Activated naive CD4-positive, alpha-beta T cell treated with anti-CD3 and anti-CD28 coated beads, Interleukin-2, amount 50 U/mL, for 72 hours (primary cell): ENCODE results near the gene FARSB. TPM values are rescaled to one million over a fixed set of nuclear protein-coding genes. Genes with fewer than 3 reads are reported as not detected.

Source experiments
- ATAC-seq, 2 donors: fragments of 150-1000 bp; cut with Tn5 transposase; 2 replicates each; pipeline ENCODE4 v1.10.0; 2021; ENCODE audit warnings: mild to moderate bottlenecking in 2 of 2, moderate library complexity in 2 of 2
- DNase-seq, 2 donors: peaks; one replicate each; pipeline ENCODE4 v3.0.0; 2021 to 2022; ENCODE audit warnings: low spot score in 2 of 2
- H3K27ac Mint-ChIP-seq, 2 donors: one replicate each; pipeline ENCODE4 v1.8.0; 2022; ENCODE audit warnings: mild to moderate bottlenecking in 2 of 2, mixed read lengths in 2 of 2
- H3K36me3 Mint-ChIP-seq, 2 donors: one replicate each; pipeline ENCODE4 v1.8.0; 2022; ENCODE audit warnings: mixed read lengths in 2 of 2
- H3K9me3 Mint-ChIP-seq, 2 donors: one replicate each; pipeline ENCODE4 v1.8.0; 2022; ENCODE audit warnings: mixed read lengths in 2 of 2
- total RNA-seq, 2 donors: library from RNA; stranded (reverse); gene quantifications; one replicate each; pipeline ENCODE4 v1.2.3, GENCODE V29; 2022

FARSB gene
- total RNA-seq, 2 donors from 2014 or later: 30.8 to 39.5 TPM

DNA sequence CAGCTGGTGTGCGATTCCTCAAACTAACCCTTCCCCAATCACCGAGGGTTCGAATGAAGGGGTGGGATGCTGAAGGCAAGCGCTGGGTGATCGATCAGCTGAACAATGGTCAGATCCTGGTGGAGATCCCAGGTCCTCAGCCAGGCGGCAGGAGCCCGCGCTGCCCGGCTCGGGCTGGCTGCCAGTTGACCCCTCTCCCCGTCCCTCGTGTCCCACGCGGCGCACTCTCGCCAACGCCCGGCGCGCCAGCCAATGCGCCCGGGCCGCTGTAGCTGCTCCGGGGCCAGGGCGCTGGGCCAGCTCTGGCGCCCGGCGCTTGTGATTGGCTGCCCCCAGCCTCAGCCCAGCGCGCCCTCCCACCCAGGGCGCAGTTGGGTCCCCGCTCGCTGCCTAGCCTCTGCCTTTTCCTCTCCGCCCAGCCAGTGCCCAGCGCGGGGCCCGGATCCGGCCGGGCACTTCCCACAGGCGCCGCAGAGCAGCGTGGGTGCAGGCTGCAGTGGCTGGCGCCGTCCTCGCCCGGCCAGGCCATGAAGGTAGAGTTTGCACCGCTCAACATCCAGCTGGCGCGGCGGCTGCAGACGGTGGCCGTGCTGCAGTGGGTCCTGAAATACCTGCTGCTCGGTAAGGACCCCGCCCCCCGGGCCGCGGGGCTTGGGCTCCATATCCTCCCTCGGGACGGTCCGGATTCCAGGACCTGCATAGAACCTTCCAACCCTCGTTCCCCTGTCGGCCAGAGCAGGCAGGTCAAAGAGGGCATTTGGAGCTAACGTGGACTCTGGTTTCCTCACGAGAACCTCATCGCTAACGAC is 15.6 kb upstream of the FARSB start, which contains the start of gene MOGAT1:
TSS of gene MOGAT1 (plus strand) at position 400 of the 809 bp plus-strand sequence. CDS start at position 528, 128 bp downstream.
- Mint-ChIP-seq H3K27ac (no peak within 1 kb of the TSS), H3K36me3 (peaks cover 0 to 14% of the 10 kb centered on the region in 2 donors), H3K9me3 (no peaks in the 10 kb centered on the region)
- ATAC-seq (peak; percentile 34 to 72), DNase-seq (no peak)

DNA sequence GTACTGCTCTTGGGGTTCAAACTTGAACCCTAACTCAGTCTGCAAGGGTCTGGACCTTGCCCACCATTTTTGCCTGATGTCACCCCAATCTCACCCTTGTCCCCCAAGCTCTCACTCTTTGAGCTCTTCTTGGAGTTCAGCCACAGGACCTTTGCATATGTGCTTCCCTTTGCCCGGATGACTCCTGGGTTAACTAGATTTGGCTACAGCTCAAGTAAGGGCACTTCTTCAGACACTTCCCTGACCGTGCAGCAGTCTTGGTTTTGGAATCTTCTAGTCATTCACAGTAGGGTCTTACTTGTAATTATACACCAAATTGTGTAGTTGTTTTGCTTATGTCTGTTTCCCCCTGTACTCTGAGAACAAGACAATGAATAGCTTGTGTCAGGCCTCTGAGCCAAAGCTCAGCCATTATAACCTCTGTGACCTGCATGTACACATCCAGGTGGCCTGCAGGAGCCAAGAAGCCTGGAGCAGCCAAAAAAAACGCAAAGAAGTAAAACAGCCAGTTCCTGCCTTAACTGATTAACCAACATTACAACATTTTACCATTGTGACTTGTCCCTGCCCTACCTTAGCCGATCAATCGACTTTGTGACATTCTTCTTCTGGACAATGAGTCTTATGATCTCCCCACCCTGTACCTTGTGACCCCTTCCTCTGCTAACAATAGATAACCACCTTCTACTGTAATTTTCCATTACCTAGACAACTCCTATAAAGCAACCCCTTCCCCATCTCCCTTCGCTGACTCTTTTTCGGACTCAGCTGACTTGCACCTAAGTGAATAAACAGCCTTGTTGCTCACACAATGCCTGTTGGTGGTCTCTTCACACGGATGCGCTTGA is 14.5 kb upstream of the FARSB start:
- ATAC-seq (no peak), DNase-seq (no peak)
- Mint-ChIP-seq H3K27ac (no peak overlapping the region), H3K9me3 (no peaks in the 10 kb centered on the region), H3K36me3 (peaks cover 0 to 22% of the 10 kb centered on the region in 2 donors)

DNA sequence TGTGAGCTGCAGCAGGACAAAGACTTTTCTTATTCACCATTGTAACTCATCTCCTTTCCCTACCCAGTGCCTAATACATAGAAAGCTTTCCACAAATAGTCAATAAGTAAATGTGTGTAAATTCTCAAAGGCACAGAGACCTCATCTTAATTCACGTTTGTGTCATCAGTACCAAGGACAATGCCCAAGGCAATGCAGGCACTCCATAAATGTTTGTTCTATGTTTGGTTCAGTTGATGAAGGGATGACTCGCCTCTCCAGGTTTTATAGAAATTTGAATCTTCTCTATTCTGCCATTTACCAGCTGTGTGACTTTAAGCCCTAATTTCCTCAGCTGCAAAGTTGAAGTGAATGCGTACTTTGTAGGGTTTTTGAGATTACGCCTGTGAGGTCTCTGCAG is 13.5 kb upstream of the FARSB start:
- DNase-seq: no peak
- H3K27ac Mint-ChIP-seq: no peak overlapping the region
- peaks cover 0 to 22% of the 10 kb centered on the region in 2 donors for H3K36me3 Mint-ChIP-seq
- no peaks in the 10 kb centered on the region for H3K9me3 Mint-ChIP-seq
- ATAC-seq: no peak

DNA sequence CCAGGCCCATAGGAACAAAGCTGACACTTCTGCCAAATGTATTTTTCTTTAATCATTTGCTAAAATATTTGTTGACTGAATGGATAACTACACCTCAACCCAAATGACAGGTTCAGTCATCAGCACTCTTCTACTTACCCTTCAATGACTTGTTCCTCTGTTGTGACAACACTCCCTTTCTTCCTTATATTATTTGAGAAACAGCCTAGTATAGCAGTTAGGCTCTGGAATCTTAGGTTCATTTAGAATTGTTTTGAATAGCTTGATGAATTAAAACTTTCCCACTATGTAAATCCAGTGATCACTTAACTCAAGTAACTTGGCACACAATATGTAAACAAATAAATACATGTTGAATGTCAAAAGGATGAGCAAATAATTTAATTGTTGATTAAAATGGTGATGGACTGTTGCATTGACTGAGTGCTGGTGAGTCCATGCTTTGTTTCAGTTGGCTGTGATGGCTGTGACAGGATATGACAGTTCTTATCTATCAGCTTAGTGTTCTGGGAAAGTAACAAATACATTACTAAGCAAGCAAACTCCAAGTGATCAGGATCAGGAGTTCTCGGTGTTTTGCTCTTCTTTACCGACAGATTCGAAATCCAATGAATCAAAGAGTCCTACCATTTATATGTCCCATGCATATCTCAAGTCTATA is 12.7 kb upstream of the FARSB start:
- no peak for DNase-seq
- H3K9me3 Mint-ChIP-seq: no peaks in the 10 kb centered on the region
- peaks cover 0 to 22% of the 10 kb centered on the region in 2 donors for H3K36me3 Mint-ChIP-seq
- H3K27ac Mint-ChIP-seq: no peak overlapping the region
- no peak for ATAC-seq

DNA sequence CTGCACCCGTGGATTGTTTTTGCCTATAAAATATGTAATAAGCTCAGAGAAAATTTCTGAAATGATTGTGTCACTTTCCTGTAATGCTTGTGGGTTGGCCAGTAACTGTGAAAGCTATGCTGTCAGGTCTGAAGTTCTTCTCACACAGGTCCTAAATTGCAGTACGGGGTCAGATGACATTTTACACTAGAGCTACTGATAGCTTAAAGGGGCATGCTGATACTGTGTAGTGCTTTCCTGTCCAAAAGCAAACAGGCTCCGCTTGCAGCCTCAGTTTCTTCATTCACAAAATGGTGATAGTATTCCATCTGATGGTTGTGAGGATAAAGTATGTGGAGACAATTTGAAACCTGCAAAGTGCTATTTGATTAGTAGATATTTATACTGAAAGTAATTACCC is 7.6 kb upstream of the FARSB start:
- ATAC-seq (no peak), DNase-seq (no peak)
- no peaks in the 10 kb centered on the region for H3K9me3 Mint-ChIP-seq
- no peak overlapping the region for H3K27ac Mint-ChIP-seq
- peaks cover 0 to 8% of the 10 kb centered on the region in 2 donors for H3K36me3 Mint-ChIP-seq

DNA sequence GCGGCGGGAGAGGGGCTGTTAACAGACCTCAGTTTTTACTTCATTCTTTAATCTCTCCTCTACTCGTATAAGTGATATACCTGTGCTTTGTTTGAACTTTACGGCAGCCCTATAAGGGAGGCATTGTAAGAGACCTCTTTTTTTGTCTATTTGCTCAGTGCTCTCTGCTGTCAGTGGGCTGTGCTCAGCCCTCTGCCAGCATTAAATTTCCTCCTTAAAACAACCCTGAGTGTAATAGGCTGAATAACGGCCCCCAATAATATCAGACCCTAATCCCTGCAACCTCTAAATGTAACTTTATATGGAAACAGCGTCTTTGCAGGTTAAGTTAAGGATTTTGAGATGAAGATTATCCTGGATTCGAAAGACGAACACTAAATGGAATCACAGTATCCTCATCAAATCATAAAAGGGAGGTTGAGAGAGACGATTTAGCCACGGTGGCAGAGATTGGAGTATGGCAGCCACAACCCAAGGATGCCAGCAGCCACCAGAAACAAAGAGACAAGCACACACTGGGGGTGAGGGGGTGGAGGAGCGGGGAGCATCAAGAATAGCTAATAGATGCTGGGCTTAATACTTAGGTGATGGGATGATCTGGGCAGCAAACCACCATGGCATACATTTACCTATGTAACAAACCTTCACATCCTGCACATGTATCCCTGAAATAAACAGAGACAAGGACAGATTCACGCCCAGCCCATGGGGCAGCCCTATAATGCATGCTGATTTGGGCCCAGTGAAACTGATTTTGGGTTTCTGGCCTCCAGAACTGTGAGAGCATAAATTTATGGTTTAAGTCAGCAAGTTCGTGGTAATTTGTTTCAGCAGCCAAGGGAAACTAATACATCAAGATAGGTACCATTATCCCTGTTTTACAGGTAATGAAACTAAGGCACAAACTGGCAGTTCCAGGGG is 894 bp upstream of the FARSB start:
- Mint-ChIP-seq H3K36me3 (peaks cover 10 to 16% of the 10 kb centered on the region in 2 donors), H3K27ac (peak overlapping the region; percentile 99 to 100), H3K9me3 (no peaks in the 10 kb centered on the region)
- DNase-seq (no peak), ATAC-seq (peak in 1 of 2 donors; percentile 25)

DNA sequence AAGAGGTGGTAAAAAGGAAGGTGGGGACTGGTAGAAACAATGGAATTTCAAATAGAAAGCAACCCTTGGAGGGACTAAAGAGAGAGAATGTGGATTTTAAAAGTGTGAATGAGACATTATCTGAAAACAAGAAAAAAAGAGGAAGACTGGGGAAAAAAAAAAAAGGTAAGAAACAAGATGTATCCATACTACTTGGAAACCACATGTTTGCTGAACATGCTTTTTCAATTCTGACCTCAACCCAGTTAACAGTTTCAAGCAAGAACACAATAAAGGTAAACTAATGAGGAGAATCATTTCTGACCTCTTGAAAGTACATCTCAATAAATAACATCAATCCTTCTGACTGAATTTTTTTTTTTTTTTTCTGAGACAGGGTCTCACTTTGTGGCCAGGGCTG is 2.6 kb downstream of the FARSB start:
- Mint-ChIP-seq H3K27ac (peak overlapping the region; percentile 65), H3K9me3 (no peaks in the 10 kb centered on the region)
- no peak for ATAC-seq

DNA sequence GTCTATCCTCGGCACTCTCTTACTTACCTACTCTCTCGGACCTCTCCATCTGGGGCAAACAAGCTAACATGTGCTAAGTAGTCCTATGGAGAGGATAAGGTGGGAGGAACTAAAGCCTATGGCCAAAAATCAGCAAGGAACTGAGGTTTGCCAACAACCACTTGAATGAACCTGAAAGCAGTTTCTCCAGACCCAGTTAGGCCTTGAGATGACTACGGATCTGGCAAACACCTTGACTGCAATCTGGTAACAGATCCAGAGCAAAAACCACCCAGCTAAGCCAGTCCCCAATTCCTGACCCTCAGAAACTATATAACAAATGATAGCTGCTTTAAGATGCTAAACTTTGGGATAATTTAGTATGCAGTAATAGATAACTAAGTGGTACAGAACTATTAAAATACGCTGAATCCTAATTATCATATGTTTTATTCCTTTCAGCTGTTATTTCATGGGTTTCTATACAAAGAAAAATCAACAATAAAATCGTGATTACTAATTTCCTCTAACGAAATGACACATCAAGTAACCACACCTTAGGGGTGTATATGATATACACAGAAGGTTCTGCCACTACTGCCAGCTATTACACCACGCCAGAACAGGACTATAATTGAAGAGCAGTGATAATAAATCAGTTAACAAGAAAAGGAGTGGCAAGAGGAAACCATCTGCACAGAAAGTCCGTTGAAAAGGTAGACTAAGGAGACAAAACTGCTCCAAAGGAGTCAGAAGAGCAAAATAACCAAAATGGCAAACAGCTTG is 3.2 kb downstream of the FARSB start:
- Mint-ChIP-seq H3K27ac (peak overlapping the region; percentile 65), H3K36me3 (peaks cover 10 to 23% of the 10 kb centered on the region in 2 donors), H3K9me3 (no peaks in the 10 kb centered on the region)
- DNase-seq (no peak), ATAC-seq (peak in 1 of 2 donors; percentile 42)

More for the DNA sequence above, 2.6 kb downstream of the FARSB start:
- peaks cover 10 to 23% of the 10 kb centered on the region in 2 donors for H3K36me3 Mint-ChIP-seq
- DNase-seq: no peak

DNA sequence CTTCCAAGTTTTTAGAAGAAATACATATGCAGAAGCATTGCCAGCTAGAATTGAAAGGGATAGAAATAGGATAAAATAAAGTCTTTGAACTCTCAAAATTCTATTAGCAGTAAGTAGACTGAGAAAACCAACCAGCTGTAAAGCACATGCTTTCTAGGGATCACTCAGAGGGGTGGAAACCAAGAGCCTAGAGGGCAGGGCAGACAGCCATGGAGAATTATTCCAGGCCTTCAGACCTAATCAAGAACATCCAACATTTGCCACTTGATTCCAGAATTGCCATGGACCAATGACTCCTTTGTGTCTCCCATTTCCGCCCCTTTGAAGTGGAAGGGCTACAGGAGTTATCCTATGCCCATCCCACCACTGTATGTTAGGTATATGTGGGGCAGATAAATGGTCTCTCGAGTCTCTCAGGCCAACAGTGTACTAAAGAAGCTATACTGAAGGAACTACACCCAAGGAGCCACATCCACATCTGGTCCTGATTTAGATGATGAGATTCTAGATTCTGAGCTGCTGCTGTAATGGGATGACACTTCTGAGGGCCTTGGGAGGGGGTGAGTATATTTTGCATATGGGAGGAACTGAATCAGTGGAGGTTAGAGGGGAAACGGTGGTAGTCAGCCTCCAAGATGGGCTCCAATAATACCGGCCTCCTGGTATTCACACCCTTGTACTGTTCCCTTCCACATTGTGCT is 4.0 kb downstream of the FARSB start:
- H3K27ac Mint-ChIP-seq: no peak overlapping the region
- no peaks in the 10 kb centered on the region for H3K9me3 Mint-ChIP-seq
- ATAC-seq (no peak), DNase-seq (no peak)
- peaks cover 10 to 24% of the 10 kb centered on the region in 2 donors for H3K36me3 Mint-ChIP-seq

DNA sequence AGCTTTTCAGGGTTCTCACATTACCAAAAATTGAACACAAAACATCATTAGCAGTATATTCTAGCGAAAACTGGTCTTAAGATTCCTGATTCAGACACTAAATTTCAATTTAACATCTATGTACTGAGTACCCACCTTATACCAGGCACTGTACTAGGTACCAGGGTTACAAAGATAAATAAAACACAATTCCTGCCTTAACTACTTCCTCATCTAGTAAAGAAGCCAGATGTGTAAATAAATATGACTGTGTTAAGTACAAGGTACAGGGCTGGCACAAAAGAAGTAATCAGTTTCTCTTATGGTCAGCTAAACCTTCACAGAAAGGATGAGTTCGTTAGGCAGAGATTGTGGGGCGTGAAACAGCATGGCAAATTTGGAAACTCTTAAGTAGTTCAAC is 6.1 kb downstream of the FARSB start:
- Mint-ChIP-seq H3K36me3 (peaks cover 5 to 25% of the 10 kb centered on the region in 2 donors), H3K27ac (no peak overlapping the region), H3K9me3 (no peaks in the 10 kb centered on the region)
- ATAC-seq (no peak), DNase-seq (no peak)

DNA sequence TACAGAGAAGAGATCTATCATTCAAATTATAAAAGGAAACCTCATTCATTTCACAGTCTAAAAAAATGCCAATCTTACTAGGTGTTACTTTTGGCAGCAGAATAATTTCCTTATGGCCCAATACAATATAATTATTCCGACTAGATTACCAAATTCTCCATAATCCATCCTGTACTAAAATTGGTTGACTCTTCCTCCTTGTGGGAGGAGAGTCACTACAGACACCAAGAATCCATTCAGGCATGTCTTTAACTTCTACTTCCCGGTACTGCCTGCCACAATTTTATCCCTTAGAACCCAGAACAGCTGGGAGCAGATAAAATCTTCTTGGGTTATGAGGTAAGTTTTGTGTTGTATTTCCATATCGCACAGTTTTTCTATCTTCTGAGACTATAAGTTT is 9.9 kb downstream of the FARSB start:
- no peak overlapping the region for H3K27ac Mint-ChIP-seq
- no peak for DNase-seq

DNA sequence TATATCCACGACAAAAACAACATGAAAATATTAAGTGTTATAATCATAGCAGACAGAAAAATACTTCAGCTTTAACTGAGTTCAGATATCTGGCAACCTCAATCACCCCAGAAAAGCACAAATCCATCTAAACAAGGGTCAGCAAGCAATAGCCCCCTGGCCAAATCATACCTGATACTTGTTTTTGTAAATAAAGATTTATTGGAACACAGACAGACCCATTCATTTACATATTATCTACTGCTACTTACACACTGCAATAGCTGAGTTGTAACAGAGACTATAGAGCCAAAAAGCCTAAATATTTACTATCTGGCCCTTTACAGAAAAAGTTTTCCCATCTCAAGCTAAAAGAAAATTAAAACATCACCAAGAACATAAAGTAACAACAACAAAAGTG is 12.8 kb downstream of the FARSB start:
- Mint-ChIP-seq H3K27ac (no peak overlapping the region), H3K9me3 (no peaks in the 10 kb centered on the region), H3K36me3 (peaks cover 20 to 35% of the 10 kb centered on the region in 2 donors)
- ATAC-seq: no peak
- DNase-seq: no peak

More for the DNA sequence above, 9.9 kb downstream of the FARSB start:
- no peak for ATAC-seq
- Mint-ChIP-seq H3K36me3 (peaks cover 19 to 33% of the 10 kb centered on the region in 2 donors), H3K9me3 (no peaks in the 10 kb centered on the region)

DNA sequence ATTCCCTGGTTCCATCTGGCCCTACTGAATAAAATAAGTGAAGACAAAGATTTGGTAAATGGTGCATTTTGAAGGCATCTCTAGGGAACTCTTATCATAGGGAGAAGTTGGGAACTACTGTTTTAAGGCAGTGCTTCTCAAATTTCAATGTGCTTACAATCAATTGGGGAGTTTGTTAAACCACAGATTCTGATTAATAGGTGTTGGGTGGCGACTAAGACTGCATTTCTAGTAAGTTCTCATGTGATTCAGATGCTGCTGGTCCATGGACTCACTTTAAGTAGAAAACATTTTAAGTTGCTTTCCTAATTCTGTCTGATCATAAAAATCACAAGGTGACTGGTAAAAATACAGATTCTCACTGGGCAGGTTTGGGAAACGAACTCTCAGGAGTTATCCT is 14.6 kb downstream of the FARSB start:
- no peak for ATAC-seq
- DNase-seq: no peak
- Mint-ChIP-seq H3K9me3 (no peaks in the 10 kb centered on the region), H3K36me3 (peaks cover 34 to 41% of the 10 kb centered on the region in 2 donors), H3K27ac (no peak overlapping the region)

DNA sequence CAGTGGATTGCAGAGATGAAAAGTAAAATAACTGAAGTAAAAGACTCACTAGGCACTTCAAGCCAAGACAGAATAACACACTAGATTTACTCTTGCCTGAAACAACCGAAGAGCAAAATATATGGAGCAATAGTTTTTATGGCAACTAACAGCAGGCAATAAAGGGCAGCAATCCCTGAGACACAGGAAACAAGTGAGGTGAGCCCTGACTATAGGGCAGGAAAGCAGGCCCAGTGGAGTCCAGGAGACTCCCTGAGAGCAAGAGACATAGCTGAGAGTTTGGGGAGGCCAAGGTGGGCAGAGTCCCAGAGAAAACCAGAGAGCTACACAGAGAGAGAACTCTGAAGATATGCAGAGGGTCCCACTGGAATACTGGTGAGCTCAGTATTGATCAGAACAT is 18.8 kb downstream of the FARSB start:
- peaks cover 24 to 27% of the 10 kb centered on the region in 2 donors for H3K36me3 Mint-ChIP-seq
- ATAC-seq (no peak), DNase-seq (no peak)
- no peaks in the 10 kb centered on the region for H3K9me3 Mint-ChIP-seq
- peak overlapping the region in 1 of 2 donors; percentile 17 for H3K27ac Mint-ChIP-seq

DNA sequence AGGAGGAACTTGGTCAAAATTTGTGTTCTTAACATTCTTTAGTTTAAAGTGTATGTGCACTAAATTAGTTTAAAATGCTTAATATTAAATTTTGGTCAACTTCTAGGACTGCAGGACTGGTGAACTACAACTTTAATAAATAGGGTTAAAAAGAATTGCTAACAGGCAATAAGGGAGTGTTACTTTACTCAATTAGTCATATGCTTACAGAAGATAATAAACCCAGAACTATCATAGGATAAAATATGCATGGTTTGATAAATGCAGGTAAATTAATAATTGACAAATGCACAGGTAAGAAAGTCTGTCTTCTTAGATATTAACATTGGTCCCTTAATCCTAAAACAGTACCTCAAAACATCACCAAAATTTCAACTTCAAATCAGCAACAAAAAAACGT is 20.6 kb downstream of the FARSB start:
- Mint-ChIP-seq H3K36me3 (peaks cover 18 to 20% of the 10 kb centered on the region in 2 donors), H3K9me3 (no peaks in the 10 kb centered on the region), H3K27ac (peak overlapping the region in 1 of 2 donors; percentile 48)
- ATAC-seq (no peak), DNase-seq (no peak)
